D721Med (cell line): ENCODE measurements around the gene UBE3B.

Source experiments
- DNase-seq: peaks from one replicate; pipeline ENCODE4 v3.0.0; 2011; ENCODE audit warnings: low spot score; ENCODE audit not compliant: insufficient read length
- FAIRE-seq: peaks from 2 replicates; lab custom pipeline; 2011; peaks lifted over from hg19 to GRCh38; lab: Jason Lieb, UNC
- TF ChIP-seq, protein P1 (sequence below): IDR thresholded peaks from 2 replicates; pipeline ENCODE4 v1.5.1; 2012; ENCODE audit warnings: mild to moderate bottlenecking, control low read depth; ENCODE audit not compliant: insufficient read depth; ENCODE audit errors: missing control alignments

The UBE3B gene

DNA sequence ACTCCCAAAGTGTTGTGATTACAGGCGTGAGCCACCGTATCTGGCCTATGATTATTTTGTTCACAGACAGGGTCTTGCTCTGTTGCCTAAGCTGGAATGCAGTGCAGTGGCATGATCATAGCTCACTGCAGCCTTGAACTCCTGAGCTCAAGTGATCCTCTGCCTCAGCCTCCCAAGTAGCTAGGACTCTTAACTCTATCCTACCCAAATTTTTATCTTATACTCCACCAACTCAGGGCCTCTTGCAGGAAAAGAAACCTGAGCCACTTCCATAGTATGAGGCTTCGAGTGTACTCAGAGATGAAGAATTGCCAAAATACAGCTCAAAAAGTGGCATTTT lies 95.0 kb downstream of the UBE3B start:
- FAIRE-seq = no peak
- DNase-seq = no peak
- TF ChIP-seq, protein P1, sequence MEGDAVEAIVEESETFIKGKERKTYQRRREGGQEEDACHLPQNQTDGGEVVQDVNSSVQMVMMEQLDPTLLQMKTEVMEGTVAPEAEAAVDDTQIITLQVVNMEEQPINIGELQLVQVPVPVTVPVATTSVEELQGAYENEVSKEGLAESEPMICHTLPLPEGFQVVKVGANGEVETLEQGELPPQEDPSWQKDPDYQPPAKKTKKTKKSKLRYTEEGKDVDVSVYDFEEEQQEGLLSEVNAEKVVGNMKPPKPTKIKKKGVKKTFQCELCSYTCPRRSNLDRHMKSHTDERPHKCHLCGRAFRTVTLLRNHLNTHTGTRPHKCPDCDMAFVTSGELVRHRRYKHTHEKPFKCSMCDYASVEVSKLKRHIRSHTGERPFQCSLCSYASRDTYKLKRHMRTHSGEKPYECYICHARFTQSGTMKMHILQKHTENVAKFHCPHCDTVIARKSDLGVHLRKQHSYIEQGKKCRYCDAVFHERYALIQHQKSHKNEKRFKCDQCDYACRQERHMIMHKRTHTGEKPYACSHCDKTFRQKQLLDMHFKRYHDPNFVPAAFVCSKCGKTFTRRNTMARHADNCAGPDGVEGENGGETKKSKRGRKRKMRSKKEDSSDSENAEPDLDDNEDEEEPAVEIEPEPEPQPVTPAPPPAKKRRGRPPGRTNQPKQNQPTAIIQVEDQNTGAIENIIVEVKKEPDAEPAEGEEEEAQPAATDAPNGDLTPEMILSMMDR = no peak

DNA sequence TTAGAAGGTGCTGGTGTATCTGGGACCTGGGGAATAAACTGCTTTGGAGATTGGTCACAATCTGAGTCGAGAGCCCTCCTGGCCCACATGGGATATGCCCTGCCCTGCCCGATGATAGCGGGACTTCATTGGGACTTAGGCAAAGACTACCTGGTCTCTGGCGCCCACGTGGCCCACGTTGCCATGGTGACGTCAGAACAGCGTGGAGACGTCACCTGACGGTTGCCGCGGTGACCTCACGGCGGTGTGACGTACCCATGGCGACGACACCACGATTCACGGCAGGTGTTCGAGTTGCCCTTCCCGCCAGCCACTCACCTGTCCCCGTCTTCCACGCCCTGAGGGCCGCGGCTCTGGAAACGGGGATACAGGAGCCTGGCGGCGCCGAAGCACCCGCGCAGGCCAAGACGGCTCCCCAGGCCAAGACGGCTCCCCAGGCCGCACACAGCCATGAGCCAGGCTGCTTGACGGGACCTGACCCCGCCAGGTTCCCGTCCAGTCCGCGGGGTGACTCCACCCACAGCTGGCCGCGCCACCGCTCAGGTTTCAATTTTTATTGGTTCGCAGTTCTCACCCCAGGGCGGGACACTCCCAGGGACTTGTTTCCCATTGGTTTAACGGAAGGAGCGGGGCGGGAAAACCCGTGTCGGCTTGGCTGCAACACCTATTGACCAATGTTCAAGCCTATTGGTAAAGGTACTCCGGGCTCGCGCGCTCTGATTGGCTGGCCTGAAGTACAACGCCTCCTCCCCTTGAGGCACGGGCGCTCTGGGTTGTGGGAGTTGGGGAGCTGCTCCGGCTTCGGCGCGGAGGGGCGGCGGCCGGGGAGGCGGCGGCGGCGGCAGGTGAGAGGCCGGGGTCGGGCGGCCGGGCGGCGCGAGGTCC lies 95.8 kb downstream of the UBE3B start, which contains the start of the genes MMAB and MVK:
Gene MMAB, minus strand, starts transcription at position 476 of the 885 bp plus-strand sequence. Its CDS starts 24 bp downstream, at position 452.
Gene MVK, plus strand, starts transcription at position 766 of the 885 bp plus-strand sequence. CDS start 1,029 bp downstream, outside the sequence.
- DNase-seq (peak; percentile 97), FAIRE-seq (no peak)

DNA sequence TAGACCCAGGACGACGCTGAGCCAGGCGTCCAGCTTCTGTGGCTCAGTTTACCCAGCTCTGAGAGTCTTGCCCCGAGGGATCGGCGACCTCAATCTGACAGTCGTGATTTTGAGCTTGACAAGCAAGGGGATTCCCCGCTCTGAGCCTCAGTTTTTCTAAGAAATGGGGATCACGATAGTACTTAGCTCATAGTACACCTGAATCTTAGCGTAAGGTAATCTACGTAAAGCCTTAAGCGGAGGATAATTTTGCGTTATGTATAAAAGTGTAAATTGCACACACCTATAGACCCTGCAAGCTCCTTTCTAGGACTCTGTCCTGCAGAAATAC lies 96.4 kb downstream of the UBE3B start:
- DNase-seq = no peak
- TF ChIP-seq, protein P1 = no peak
- no peak for FAIRE-seq

More for the DNA sequence above, 95.8 kb downstream of the UBE3B start, which contains the start of the genes MMAB and MVK:
- TF ChIP-seq, protein P1 = no peak

DNA sequence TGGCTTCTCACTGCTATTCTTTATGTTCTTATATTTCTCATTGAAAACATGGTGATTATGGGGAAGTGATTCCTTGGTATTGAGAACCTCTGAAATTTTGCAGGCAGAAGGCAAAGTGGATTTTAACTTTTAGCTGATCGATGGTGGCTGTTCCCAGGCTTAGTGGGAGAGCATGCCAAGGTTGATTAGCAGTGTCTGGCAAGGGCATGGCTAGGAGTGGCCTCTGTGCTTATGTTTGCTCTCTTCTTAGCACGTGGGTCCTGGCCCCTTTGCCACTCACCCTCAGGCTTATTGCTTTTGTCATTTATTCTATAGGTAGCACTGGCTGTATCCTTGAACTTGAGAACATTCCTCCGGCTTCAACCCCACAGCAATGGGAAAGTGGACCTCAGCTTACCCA lies 98.2 kb downstream of the UBE3B start:
- TF ChIP-seq, protein P1 = no peak
- FAIRE-seq (no peak), DNase-seq (no peak)

DNA sequence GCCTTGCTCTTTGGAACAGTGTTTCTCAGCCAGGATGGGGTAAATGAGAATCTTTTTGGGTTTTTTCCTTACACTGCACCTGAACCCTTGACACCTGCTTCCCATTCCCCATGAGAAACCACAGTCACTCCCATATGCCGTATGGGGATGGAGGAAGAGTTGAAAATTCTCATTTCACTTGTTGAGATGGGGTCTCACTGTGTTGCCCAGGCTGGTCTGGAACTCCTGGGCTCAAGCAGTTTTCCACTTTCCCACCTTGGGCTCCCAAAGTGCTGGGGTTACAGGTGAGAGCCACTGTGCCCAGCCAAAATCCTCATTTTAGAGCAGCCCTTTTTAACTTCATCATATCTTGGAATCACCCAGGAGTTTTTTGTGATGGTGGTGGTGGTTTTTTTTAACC lies 99.9 kb downstream of the UBE3B start:
- FAIRE-seq (no peak), DNase-seq (no peak)

DNA sequence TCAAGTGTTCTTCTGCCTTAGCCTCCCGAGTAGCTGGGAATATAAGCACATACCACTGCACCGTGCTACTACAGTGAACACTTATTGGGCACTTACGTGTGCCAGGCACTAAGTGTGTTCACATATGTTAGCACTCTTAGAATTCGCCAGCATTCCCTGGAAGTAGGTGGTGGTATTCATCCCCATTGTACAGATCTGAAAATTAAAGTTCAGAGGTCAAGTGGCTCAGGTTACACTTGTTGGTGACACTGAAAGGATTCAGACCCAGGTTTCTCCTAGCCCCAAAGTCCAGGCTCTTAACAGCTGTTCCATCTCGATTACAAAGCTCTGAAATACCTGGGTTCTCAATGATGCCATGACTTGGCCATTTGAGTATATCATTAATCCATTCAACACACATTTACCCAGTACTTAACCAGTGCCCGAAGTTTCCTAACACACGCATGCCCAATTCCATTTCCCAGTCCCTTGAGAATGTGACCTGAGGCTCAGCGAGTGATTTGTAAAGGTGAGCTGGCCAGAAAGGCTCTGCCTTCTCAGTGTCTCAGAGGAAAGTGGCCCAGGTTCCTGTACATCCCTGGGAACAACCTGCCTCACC lies 101.0 kb downstream of the UBE3B start:
- FAIRE-seq = no peak
- no peak for DNase-seq
- TF ChIP-seq, protein P1 = no peak

More for the DNA sequence above, 99.9 kb downstream of the UBE3B start:
- TF ChIP-seq, protein P1 = no peak
